Endodermal cell (in vitro differentiated cells): Measurements from ENCODE around the gene G6PC2. TPM values are rescaled to one million over a fixed set of nuclear protein-coding genes. Genes with fewer than 3 reads are reported as not detected.
"Not testable (repeated sequence)": the region's sequence is repeated elsewhere in the genome, so short reads cannot be mapped to it uniquely, and the experiment has no call there.

Source experiments
- DNase-seq: peaks from one replicate; pipeline ENCODE4 v3.0.0-alpha.2; 2017
- H3K27ac ChIP-seq: 2 replicates; pipeline ENCODE4 v1.5.1; 2013; ENCODE audit warnings: mild to moderate bottlenecking, low read depth, low read length, moderate library complexity
- H3K27me3 ChIP-seq: 2 replicates; pipeline ENCODE4 v1.6.1; 2013; ENCODE audit warnings: mild to moderate bottlenecking, low read length, moderate library complexity; ENCODE audit not compliant: insufficient read depth, control insufficient read depth, poor library complexity, severe bottlenecking
- H3K36me3 ChIP-seq: 2 replicates; pipeline ENCODE4 v1.7.0; 2013; ENCODE audit warnings: mild to moderate bottlenecking, low read length, moderate library complexity; ENCODE audit not compliant: control insufficient read depth, insufficient read depth
- H3K4me1 ChIP-seq: one replicate; pipeline ENCODE4 v1.7.0; 2013; ENCODE audit warnings: low read length; ENCODE audit not compliant: control insufficient read depth, insufficient read depth
- H3K4me3 ChIP-seq: 2 replicates; pipeline ENCODE4 v1.5.1; 2013; ENCODE audit warnings: mild to moderate bottlenecking, low read length, moderate library complexity
- H3K9ac ChIP-seq: 2 replicates; pipeline ENCODE4 v1.6.1; 2013; ENCODE audit warnings: mild to moderate bottlenecking, low read length, moderate library complexity; ENCODE audit not compliant: poor library complexity, severe bottlenecking; ENCODE audit errors: extremely low read depth
- H3K9me3 ChIP-seq: 2 replicates; pipeline ENCODE4 v1.6.1; 2013; ENCODE audit warnings: mild to moderate bottlenecking, low read length, moderate library complexity; ENCODE audit not compliant: control insufficient read depth
- H3K27ac Mint-ChIP-seq: 2 replicates; pipeline ENCODE4 v1.8.0; 2020; ENCODE audit warnings: mixed read lengths
- H3K27me3 Mint-ChIP-seq: 2 replicates; pipeline ENCODE4 v1.8.0; 2021; ENCODE audit warnings: mild to moderate bottlenecking, mixed read lengths; ENCODE audit not compliant: insufficient read depth
- H3K36me3 Mint-ChIP-seq: 2 replicates; pipeline ENCODE4 v1.8.0; 2020; ENCODE audit warnings: low read depth, mixed read lengths
- H3K4me1 Mint-ChIP-seq: 2 replicates; pipeline ENCODE4 v1.8.0; 2020; ENCODE audit warnings: mixed read lengths
- H3K4me3 Mint-ChIP-seq: 2 replicates; pipeline ENCODE4 v1.8.0; 2020; ENCODE audit warnings: mild to moderate bottlenecking, moderate library complexity, mixed read lengths
- H3K9me3 Mint-ChIP-seq: 2 replicates; pipeline ENCODE4 v1.8.0; 2020; ENCODE audit warnings: mild to moderate bottlenecking, mixed read lengths
- WGBS, 2 experiments: methylation state at CpG; one replicate each; pipeline versions ENCODE4 v1.1.5 to v1.1.7; 2013; ENCODE audit warnings: missing lambda C conversion rate in 2 of 2, mixed read lengths in 1 of 2; ENCODE audit not compliant: insufficient coverage in 1 of 2, insufficient read length in 1 of 2; 5-methylcytosine and 5-hydroxymethylcytosine counted together
- total RNA-seq, 2 donors: library from RNA; stranded (reverse); fragmentation: NEBNext Ultra II Directional in 1 of 2; extraction: Animal tissue kit (Norgen Biotek cat#: 25700) in 1 of 2; gene quantifications; 2 replicates in 1 of 2; 3 replicates in 1 of 2; pipeline ENCODE4 v1.2.1, GENCODE V29; 2021
- TF ChIP-seq, protein P1 (sequence below): fragments of 200-600 bp; sonication (generic); conservative IDR thresholded peaks from 2 replicates; pipeline ENCODE4 v1.5.0; 2021; ENCODE audit warnings: antibody characterized with exemption, mild to moderate bottlenecking

The G6PC2 gene
- total RNA-seq, 2 donors from 2014 or later, result not detected

DNA sequence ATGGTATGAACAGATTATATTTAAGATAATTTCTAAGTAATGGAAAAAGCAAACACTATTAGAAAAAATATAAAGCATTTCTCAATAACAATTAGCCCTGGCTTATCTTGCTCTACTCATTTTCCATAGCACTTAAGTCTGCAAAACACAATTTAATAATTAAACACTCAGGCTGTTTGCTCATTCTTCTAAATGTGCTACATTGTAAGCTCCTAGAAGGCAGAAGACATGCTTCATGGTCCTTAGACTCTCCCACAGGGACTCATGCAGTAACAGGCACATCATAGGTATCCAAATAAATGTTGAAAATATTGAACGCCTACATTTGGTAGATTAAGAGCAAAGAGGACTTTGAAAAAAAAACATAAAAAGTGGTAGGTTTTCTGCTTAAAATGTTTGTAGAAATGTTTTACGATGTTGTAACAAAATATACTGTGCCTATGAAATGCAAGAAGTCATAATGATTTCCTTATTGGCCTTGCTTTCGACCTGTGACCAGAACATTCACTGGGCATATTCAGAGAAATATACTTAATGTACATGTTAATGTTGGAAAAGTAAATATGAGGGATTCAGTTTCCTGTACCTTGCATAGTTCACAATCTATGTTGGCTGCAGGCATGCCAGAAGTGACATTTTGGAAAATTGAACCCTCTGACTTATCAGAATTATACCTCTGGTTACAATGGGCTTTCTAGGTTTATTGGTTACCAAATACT, 27.2 kb downstream of the G6PC2 start:
- Mint-ChIP-seq H3K27ac (no peak overlapping the region), H3K9me3 (peaks cover 5% of the 10 kb centered on the region), H3K4me3 (no peak overlapping the region), H3K36me3 (no peaks in the 10 kb centered on the region), H3K4me1 (no peaks in the 10 kb centered on the region), H3K27me3 (no peaks in the 10 kb centered on the region)
- no peak overlapping the region for H3K27ac ChIP-seq
- H3K4me1 ChIP-seq, result no peaks in the 10 kb centered on the region
- TF ChIP-seq, protein P1, sequence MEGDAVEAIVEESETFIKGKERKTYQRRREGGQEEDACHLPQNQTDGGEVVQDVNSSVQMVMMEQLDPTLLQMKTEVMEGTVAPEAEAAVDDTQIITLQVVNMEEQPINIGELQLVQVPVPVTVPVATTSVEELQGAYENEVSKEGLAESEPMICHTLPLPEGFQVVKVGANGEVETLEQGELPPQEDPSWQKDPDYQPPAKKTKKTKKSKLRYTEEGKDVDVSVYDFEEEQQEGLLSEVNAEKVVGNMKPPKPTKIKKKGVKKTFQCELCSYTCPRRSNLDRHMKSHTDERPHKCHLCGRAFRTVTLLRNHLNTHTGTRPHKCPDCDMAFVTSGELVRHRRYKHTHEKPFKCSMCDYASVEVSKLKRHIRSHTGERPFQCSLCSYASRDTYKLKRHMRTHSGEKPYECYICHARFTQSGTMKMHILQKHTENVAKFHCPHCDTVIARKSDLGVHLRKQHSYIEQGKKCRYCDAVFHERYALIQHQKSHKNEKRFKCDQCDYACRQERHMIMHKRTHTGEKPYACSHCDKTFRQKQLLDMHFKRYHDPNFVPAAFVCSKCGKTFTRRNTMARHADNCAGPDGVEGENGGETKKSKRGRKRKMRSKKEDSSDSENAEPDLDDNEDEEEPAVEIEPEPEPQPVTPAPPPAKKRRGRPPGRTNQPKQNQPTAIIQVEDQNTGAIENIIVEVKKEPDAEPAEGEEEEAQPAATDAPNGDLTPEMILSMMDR, result no peak
- WGBS, 2 experiments, result 93 to 97% methylated on average over 3 of the region's 3 CpGs
- no peaks in the 10 kb centered on the region for H3K27me3 ChIP-seq
- no peak overlapping the region for H3K4me3 ChIP-seq
- no peak overlapping the region for H3K9ac ChIP-seq
- no peaks in the 10 kb centered on the region for H3K9me3 ChIP-seq
- no peak for DNase-seq
- no peaks in the 10 kb centered on the region for H3K36me3 ChIP-seq

GRCh38 chr2:168929031-168929430, 27.9 kb downstream of the G6PC2 start:
- Mint-ChIP-seq H3K27me3 (no peaks in the 10 kb centered on the region), H3K36me3 (no peaks in the 10 kb centered on the region), H3K27ac (no peak overlapping the region), H3K4me3 (no peak overlapping the region), H3K4me1 (no peaks in the 10 kb centered on the region), H3K9me3 (peaks cover 5% of the 10 kb centered on the region)
- DNase-seq, result no peak
- Histone ChIP-seq H3K27me3 (no peaks in the 10 kb centered on the region), H3K9ac (no peak overlapping the region), H3K9me3 (no peaks in the 10 kb centered on the region), H3K36me3 (no peaks in the 10 kb centered on the region), H3K4me1 (no peaks in the 10 kb centered on the region), H3K4me3 (no peak overlapping the region), H3K27ac (no peak overlapping the region)
- TF ChIP-seq, protein P1, result no peak
- 86 to 96% methylated on average over 2 to 3 of the region's 3 CpGs for WGBS, 2 experiments

DNA sequence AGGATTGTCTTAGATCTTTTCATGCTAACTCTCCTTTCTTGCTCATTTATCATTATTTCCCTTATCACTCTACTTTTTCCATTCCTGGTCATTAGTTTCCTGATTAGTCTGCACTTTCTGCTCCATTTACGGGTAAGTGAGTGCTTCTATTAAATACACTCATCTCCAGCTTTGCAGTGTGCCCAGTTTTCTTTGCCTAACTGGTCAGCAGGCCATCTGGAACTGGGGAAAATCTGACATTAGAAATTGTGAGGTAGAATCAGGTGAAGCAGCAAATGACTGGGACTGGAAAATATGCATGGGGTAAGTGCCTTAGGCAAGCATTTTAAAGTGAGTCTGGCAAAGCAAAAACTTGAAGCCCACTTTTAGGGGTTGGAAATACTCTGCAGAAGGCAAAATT, 29.2 kb downstream of the G6PC2 start:
- Histone ChIP-seq H3K9ac (no peak overlapping the region), H3K36me3 (no peaks in the 10 kb centered on the region), H3K27me3 (no peaks in the 10 kb centered on the region), H3K4me1 (no peaks in the 10 kb centered on the region), H3K9me3 (no peaks in the 10 kb centered on the region), H3K27ac (no peak overlapping the region), H3K4me3 (no peak overlapping the region)
- Mint-ChIP-seq H3K27ac (no peak overlapping the region), H3K27me3 (no peaks in the 10 kb centered on the region), H3K36me3 (no peaks in the 10 kb centered on the region), H3K4me1 (peaks cover 5% of the 10 kb centered on the region), H3K9me3 (peaks cover 5% of the 10 kb centered on the region), H3K4me3 (no peak overlapping the region)
- DNase-seq, result no peak
- TF ChIP-seq, protein P1, result no peak
- 95% methylated on average over 1 of the region's 1 CpG; no CpG with 5 or more reads in 1 of the 2 experiments for WGBS, 2 experiments

DNA sequence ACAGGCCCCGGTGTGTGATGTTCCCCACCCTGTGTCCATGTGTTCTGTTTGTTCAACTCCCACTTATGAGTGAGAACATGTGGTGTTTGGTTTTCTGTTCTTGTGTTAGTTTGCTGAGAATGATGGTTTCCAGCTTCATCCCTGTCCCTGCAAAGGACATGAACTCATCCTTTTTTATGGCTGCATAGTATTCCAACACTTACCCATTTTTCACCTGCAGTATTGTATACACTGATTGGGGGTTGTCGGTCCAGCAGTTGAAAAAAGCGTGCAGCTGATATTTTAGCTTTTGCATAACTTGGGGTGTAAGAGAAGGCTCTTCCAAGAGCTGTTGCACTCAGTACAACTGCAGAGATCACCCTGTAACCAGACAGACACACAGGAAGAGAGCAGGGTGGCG, 31.1 kb downstream of the G6PC2 start:
- not testable (repeated sequence) for H3K9ac ChIP-seq, H3K27ac ChIP-seq, H3K27me3 Mint-ChIP-seq, H3K9me3 ChIP-seq, H3K4me3 Mint-ChIP-seq, DNase-seq, H3K4me3 ChIP-seq, H3K36me3 ChIP-seq, H3K9me3 Mint-ChIP-seq, H3K27ac Mint-ChIP-seq, H3K27me3 ChIP-seq, H3K36me3 Mint-ChIP-seq, H3K4me1 ChIP-seq
- WGBS, 2 experiments, result 93 to 100% methylated on average over 1 to 4 of the region's 4 CpGs
- peaks cover 18% of the 10 kb centered on the region for H3K4me1 Mint-ChIP-seq
